Endothelial cell of umbilical vein (primary cell): ENCODE data around the gene RNPEPL1. TPM values are rescaled to one million over a fixed set of nuclear protein-coding genes. Genes with fewer than 3 reads are reported as not detected.
A peak's percentile ranks its signal among the peaks of the same experiment; 100 is the strongest.

Source experiments
- BruUV-seq: library from RNA; stranded (reverse); fragments of 400-500 nt; replicated peaks from 2 replicates; lab custom pipeline; 2021; lab: Mats Ljungman, UMichigan
- CTCF ChIA-PET: fragments of 300-600, 350-600 bp; sonication (Branson Sonifier 250); formaldehyde crosslinking; loops from one replicate; lab custom pipeline; 2021; ENCODE audit warnings: antibody characterized with exemption, inconsistent platforms; lab: Charles Lee
- POLR2A ChIA-PET: fragments of 300-600, 350-600 bp; sonication (Branson Sonifier 250); formaldehyde crosslinking; loops from one replicate; lab custom pipeline; 2021; ENCODE audit warnings: antibody characterized with exemption, inconsistent platforms; lab: Charles Lee
- DNase-seq: peaks from one replicate; pipeline ENCODE4 v3.0.0-alpha.2; 2011; ENCODE audit warnings: low read depth, low spot score
- FAIRE-seq: peaks from 2 replicates; lab custom pipeline; 2011; peaks lifted over from hg19 to GRCh38; lab: Jason Lieb, UNC
- H2AFZ ChIP-seq: 2 replicates; pipeline ENCODE4 v1.6.0; 2012; ENCODE audit warnings: low read depth, low read length, control low read depth, inconsistent platforms
- H3K27ac ChIP-seq: 2 replicates; pipeline ENCODE4 v1.5.1; 2011; ENCODE audit warnings: low read depth, mild to moderate bottlenecking, control low read depth, low read length, moderate library complexity; ENCODE audit not compliant: insufficient read depth
- H3K27me3 ChIP-seq, 2 experiments: 2 replicates each; pipeline versions ENCODE4 v1.6.0 to v1.6.1; 2011; ENCODE audit warnings: low read length in 2 of 2, mixed read lengths in 1 of 2; ENCODE audit not compliant: control insufficient read depth in 2 of 2, insufficient read depth in 2 of 2
- H3K36me3 ChIP-seq, 2 experiments: 2 replicates in 1 of 2; 3 replicates in 1 of 2; pipeline ENCODE4 v1.5.1; 2011; ENCODE audit warnings: low read length in 2 of 2, mild to moderate bottlenecking in 1 of 2, moderate library complexity in 1 of 2; ENCODE audit not compliant: control insufficient read depth in 2 of 2, insufficient read depth in 2 of 2; ENCODE audit errors: extremely low read depth in 1 of 2
- H3K4me1 ChIP-seq: 3 replicates; pipeline ENCODE4 v1.5.1; 2011; ENCODE audit warnings: mild to moderate bottlenecking, low read length; ENCODE audit not compliant: control insufficient read depth, insufficient read depth; ENCODE audit errors: extremely low read depth
- H3K4me2 ChIP-seq: 2 replicates; pipeline ENCODE4 v1.6.1; 2011; ENCODE audit warnings: low read length, control low read depth, mixed read lengths; ENCODE audit not compliant: insufficient read depth
- H3K4me3 ChIP-seq, 3 experiments: fragments of 200-600 bp in 1 of 3; sonication (generic), shearing (Covaris generic) in 1 of 3; replicated peaks in 1 of 3; 2 replicates each; pipeline ENCODE4 v1.5.1; 2011 to 2016; ENCODE audit warnings: control low read depth in 3 of 3, low read length in 3 of 3, mild to moderate bottlenecking in 2 of 3, inconsistent platforms in 1 of 3, low read depth in 1 of 3, moderate library complexity in 1 of 3; ENCODE audit not compliant: insufficient read depth in 1 of 3
- H3K79me2 ChIP-seq: 2 replicates; pipeline ENCODE4 v1.6.0; 2012; ENCODE audit warnings: low read length, inconsistent platforms; ENCODE audit not compliant: control insufficient read depth, insufficient read depth
- H3K9ac ChIP-seq: replicated peaks from 2 replicates; pipeline ENCODE3; 2011; ENCODE audit warnings: low read length, control low read depth; ENCODE audit not compliant: insufficient read depth; ENCODE audit errors: extremely low read depth
- H3K9me1 ChIP-seq: replicated peaks from 3 replicates; pipeline ENCODE4 v1.6.0; 2011; ENCODE audit warnings: mild to moderate bottlenecking, low read length; ENCODE audit not compliant: control insufficient read depth, insufficient read depth; ENCODE audit errors: extremely low read depth
- H3K9me3 ChIP-seq: replicated peaks from 2 replicates; pipeline ENCODE4 v1.5.1; 2012; ENCODE audit warnings: low read length, inconsistent platforms; ENCODE audit not compliant: control insufficient read depth, insufficient read depth
- H4K20me1 ChIP-seq: replicated peaks from 2 replicates; pipeline ENCODE3; 2011; ENCODE audit warnings: mild to moderate bottlenecking, low read length; ENCODE audit not compliant: control insufficient read depth, insufficient read depth; ENCODE audit errors: extremely low read depth
- EZH2 ChIP-seq: IDR thresholded peaks from 2 replicates; pipeline ENCODE4 v1.6.1; 2012; ENCODE audit warnings: borderline replicate concordance, low read depth, mild to moderate bottlenecking, moderate library complexity, low read length, inconsistent platforms; ENCODE audit not compliant: severe bottlenecking
- FOS ChIP-seq: IDR thresholded peaks from 2 replicates; pipeline ENCODE4 v1.6.1; 2011; ENCODE audit warnings: mild to moderate bottlenecking, low read length, moderate library complexity, borderline replicate concordance; ENCODE audit not compliant: insufficient read depth
- GATA2 ChIP-seq: IDR thresholded peaks from 2 replicates; pipeline ENCODE4 v1.7.0; 2011; ENCODE audit warnings: low read depth, mild to moderate bottlenecking, moderate library complexity, mixed read lengths, low read length; ENCODE audit not compliant: insufficient read length, insufficient read depth
- JUN ChIP-seq: IDR thresholded peaks from 2 replicates; pipeline ENCODE4 v1.6.1; 2011; ENCODE audit warnings: borderline replicate concordance, low read depth; ENCODE audit not compliant: insufficient read length, insufficient read depth
- MAX ChIP-seq: IDR thresholded peaks from 2 replicates; pipeline ENCODE4 v1.6.1; 2011; ENCODE audit not compliant: insufficient read depth, insufficient read length
- MYC ChIP-seq: IDR thresholded peaks from one replicate; pipeline ENCODE4 v1.6.1; 2011; ENCODE audit warnings: mild to moderate bottlenecking, low read depth, low read length
- POLR2A ChIP-seq: IDR thresholded peaks from 2 replicates; pipeline ENCODE4 v1.6.1; 2012; ENCODE audit warnings: low read depth, mild to moderate bottlenecking, control low read depth, low read length
- POLR2AphosphoS5 ChIP-seq: IDR thresholded peaks from 2 replicates; pipeline ENCODE4 v1.6.1; 2012; ENCODE audit warnings: low read depth, mild to moderate bottlenecking, control low read depth, low read length, moderate library complexity; ENCODE audit not compliant: insufficient read depth
- dilution Hi-C: fragments of 300-500 bp; cut with MboI; formaldehyde crosslinking; loops from one replicate; pipeline ENCODE4 v1.15.0; 2019; ENCODE audit warnings: low sequenced_read_pairs; ENCODE audit not compliant: extremely low pct_ligation_motif_present
- intact Hi-C: fragments of 100-400 bp; cut with micrococcal nuclease; formaldehyde crosslinking; loops from one replicate; pipeline ENCODE4 v1.10.0; 2022
- polyA plus RNA-seq, 4 experiments: library from polyadenylated mRNA; depleted of rRNA in 3 of 4; stranded (reverse) in 3 of 4; unstranded in 1 of 4; fragments of >200 nt; gene quantifications; 2 replicates each; pipeline versions ENCODE4 v1.2.1 to v1.2.3, GENCODE V29; 2011 to 2012; ENCODE audit warnings: missing spikeins in 1 of 4
- total RNA-seq: library from RNA; stranded (reverse); gene quantifications from 2 replicates; pipeline ENCODE4 v1.2.3, GENCODE V29; 2021
- TF ChIP-seq, protein P1 (sequence below), 2 donors: IDR thresholded peaks; 1 replicate in 1 of 2; 2 replicates in 1 of 2; pipeline ENCODE4 v1.5.1; 2011; ENCODE audit warnings: low read length in 2 of 2, mild to moderate bottlenecking in 2 of 2, moderate library complexity in 2 of 2, control low read depth in 1 of 2, inconsistent platforms in 1 of 2, low read depth in 1 of 2; ENCODE audit not compliant: insufficient read depth in 1 of 2; ENCODE audit errors: extremely low read depth in 1 of 2

Gene RNPEPL1
- total and polyA plus RNA-seq, 2 donors (not counting 3 experiments of a cell fraction or from before 2014, with no cell fraction given): 35.8 to 67.1 TPM

DNA sequence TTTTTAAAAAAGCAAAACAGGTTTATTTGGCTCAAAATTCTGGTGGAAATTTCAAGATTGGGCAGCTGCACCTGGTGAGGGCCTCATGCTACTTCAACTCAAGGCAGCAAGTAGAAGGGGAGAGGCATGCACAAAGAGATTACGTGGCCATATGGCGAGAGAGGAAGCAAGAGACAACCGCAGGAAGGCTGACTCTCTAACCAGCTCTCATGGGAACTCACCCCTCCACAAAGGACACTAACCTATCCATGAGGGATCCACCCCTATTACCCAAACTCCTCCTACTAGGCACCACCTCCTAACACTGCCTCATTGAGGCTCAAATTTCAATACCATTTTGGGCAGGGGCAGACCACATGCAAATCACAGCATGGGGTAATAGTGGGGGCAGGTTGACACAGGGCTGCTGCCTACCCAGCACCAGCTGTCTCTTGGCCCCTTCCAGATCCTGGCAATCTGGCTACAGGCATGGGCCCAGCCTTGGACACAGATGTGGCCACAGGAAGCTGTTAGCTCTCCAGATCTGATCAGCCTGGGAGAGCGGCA lies 16.3 kb downstream of the RNPEPL1 start:
- POLR2A ChIA-PET: interaction anchor here (3.3 kb wide), 1 partner anchor 24 kb away, joined by 13 read pairs; no protein-coding TSS in a partner anchor
- H3K79me2 ChIP-seq: peaks cover 51% of the 10 kb centered on the region
- H3K27ac ChIP-seq: no peak overlapping the region
- H2AFZ ChIP-seq: no peak overlapping the region
- no TSS peak for BruUV-seq
- intact Hi-C loops: no loop called here
- CTCF ChIA-PET: interaction anchor here (5.3 kb wide), 1 partner anchor 18 kb away, joined by 47 read pairs; no protein-coding TSS in a partner anchor
- no peaks in the 10 kb centered on the region for H3K9me1 ChIP-seq
- H3K4me3 ChIP-seq: no peak overlapping the region
- H4K20me1 ChIP-seq: no peaks in the 10 kb centered on the region
- FAIRE-seq (peak; percentile 54), DNase-seq (no peak)
- no peak for TF ChIP-seq JUN
- no peak for TF ChIP-seq POLR2A
- no peak for TF ChIP-seq GATA2
- no peak for TF ChIP-seq MAX
- TF ChIP-seq MYC: no peak
- no peak for TF ChIP-seq FOS
- peaks cover 17% of the 10 kb centered on the region for H3K4me1 ChIP-seq
- no peak overlapping the region for H3K9ac ChIP-seq
- no peaks in the 10 kb centered on the region for H3K9me3 ChIP-seq
- H3K36me3 ChIP-seq: no peaks in the 10 kb centered on the region
- H3K4me2 ChIP-seq: no peak overlapping the region
- H3K27me3 ChIP-seq: no peaks in the 10 kb centered on the region
- dilution Hi-C loops: no loop called here

- Histone ChIP-seq H3K27ac (peak overlapping the region; percentile 74), H3K9me3 (no peaks in the 10 kb centered on the region), H3K4me2 (peak overlapping the region; percentile 80), H3K4me1 (peaks cover 17% of the 10 kb centered on the region), H3K27me3 (no peaks in the 10 kb centered on the region), H2AFZ (no peak overlapping the region), H3K36me3 (peaks cover 0 to 4% of the 10 kb centered on the region in 2 experiments), H3K4me3 (peak overlapping the region in 2 of 3 experiments; percentile 76 to 84), H3K9ac (peak overlapping the region; percentile 91), H4K20me1 (no peaks in the 10 kb centered on the region), H3K79me2 (peaks cover 52% of the 10 kb centered on the region), H3K9me1 (no peaks in the 10 kb centered on the region)
- intact Hi-C loops: no loop called here
- BruUV-seq: no TSS peak
- ChIA-PET POLR2A (interaction anchor here (3.3 kb wide), 1 partner anchor 24 kb away, joined by 13 read pairs; no protein-coding TSS in a partner anchor), CTCF (interaction anchor here (2.2 to 5.3 kb wide), 2 partner anchors 16 to 19 kb away, joined by 10 to 47 read pairs; partner anchors contain the start of gene RNPEPL1)
- TF ChIP-seq FOS (no peak), MYC (no peak), MAX (no peak), JUN (no peak), POLR2A (no peak), GATA2 (no peak), POLR2AphosphoS5 (no peak), EZH2 (no peak)
- TF ChIP-seq, protein P1, sequence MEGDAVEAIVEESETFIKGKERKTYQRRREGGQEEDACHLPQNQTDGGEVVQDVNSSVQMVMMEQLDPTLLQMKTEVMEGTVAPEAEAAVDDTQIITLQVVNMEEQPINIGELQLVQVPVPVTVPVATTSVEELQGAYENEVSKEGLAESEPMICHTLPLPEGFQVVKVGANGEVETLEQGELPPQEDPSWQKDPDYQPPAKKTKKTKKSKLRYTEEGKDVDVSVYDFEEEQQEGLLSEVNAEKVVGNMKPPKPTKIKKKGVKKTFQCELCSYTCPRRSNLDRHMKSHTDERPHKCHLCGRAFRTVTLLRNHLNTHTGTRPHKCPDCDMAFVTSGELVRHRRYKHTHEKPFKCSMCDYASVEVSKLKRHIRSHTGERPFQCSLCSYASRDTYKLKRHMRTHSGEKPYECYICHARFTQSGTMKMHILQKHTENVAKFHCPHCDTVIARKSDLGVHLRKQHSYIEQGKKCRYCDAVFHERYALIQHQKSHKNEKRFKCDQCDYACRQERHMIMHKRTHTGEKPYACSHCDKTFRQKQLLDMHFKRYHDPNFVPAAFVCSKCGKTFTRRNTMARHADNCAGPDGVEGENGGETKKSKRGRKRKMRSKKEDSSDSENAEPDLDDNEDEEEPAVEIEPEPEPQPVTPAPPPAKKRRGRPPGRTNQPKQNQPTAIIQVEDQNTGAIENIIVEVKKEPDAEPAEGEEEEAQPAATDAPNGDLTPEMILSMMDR (IDR thresholded peaks at IDR 0.05; ENCODE audit: extremely low read depth in 1 of 2, insufficient read depth in 1 of 2, low read depth in 1 of 2, low read length in 2 of 2): no peak
- DNase-seq (no peak), FAIRE-seq (no peak)
- dilution Hi-C loops: no loop called here
Observed at GRCh38 chr2:240585101-240585500, 16.8 kb downstream of the RNPEPL1 start.
